Measurements from ENCODE around the gene IGSF21.

Gene IGSF21

DNA sequence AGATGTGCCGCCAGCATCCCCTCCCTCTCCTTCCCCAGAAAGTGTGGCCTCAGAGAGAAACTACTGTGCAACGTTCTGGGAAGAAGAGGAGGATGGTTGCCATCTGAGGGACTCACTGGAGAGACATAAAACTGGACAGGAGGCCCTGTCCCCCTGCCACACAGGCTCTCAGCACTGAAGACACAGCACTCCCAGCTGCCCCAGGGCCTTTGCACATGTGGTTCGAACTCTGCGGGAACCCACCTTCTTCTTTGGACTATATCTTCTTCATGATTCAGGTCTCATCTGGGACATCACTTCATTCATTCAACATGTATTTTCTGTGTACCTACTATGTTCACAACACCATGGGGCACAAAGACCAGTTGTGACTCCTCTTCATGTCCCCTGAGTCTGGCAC, 17.4 kb downstream of the IGSF21 start:
- DNase-seq (ENCODE audit: low read depth): no peak
- H3K4me3 ChIP-seq (replicated peaks; ENCODE audit: low read depth, low read length): no peak overlapping the region
- TF ChIP-seq, protein P1, sequence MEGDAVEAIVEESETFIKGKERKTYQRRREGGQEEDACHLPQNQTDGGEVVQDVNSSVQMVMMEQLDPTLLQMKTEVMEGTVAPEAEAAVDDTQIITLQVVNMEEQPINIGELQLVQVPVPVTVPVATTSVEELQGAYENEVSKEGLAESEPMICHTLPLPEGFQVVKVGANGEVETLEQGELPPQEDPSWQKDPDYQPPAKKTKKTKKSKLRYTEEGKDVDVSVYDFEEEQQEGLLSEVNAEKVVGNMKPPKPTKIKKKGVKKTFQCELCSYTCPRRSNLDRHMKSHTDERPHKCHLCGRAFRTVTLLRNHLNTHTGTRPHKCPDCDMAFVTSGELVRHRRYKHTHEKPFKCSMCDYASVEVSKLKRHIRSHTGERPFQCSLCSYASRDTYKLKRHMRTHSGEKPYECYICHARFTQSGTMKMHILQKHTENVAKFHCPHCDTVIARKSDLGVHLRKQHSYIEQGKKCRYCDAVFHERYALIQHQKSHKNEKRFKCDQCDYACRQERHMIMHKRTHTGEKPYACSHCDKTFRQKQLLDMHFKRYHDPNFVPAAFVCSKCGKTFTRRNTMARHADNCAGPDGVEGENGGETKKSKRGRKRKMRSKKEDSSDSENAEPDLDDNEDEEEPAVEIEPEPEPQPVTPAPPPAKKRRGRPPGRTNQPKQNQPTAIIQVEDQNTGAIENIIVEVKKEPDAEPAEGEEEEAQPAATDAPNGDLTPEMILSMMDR (IDR thresholded peaks at IDR 0.05; ENCODE audit: low read length, missing control alignments): no peak

DNA sequence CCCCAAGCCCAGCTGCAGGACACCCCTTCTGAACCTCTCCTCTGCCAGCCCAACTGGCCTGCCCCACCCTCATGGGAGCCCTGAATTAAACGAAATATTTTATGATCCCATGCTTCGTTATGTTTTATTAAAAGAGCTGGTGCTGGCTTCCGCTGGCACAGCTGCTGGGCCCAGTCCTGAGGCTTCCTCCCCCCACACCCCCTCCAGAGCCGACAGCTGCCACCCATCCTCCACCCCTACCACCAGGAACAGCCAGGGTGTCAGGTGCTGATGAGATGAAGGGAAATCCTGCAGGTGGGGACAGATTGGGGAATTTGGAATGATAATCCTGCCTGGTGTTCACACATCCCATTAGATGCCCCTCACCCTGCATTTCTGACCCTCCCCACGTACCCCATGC, 19.0 kb downstream of the IGSF21 start:
- H3K4me3 ChIP-seq (replicated peaks; ENCODE audit: low read depth, low read length): no peak overlapping the region
- TF ChIP-seq, protein P1 (IDR thresholded peaks at IDR 0.05; ENCODE audit: low read length, missing control alignments): no peak
- no peak for DNase-seq (ENCODE audit: low read depth)

DNA sequence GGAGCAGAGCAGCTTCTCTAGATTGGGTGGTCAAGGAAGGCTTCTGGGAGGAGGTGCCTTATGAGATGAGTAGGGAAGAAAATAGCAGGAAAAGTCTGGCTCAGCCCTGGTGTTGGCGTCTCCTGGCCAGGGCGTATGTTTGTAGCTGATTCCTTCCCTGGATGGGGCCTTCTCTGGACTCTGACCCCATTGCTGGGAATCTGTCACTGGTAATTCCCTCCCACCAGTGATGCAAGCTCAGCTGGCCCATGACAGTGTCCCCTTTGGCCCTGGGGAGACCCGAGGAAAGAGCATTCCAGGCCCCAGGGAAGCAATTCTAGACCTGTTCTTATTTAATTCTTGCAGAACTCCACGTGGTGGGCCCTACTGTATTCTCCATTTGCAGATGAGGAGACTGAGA, 20.7 kb downstream of the IGSF21 start:
- DNase-seq (ENCODE audit: low read depth): no peak

DNA sequence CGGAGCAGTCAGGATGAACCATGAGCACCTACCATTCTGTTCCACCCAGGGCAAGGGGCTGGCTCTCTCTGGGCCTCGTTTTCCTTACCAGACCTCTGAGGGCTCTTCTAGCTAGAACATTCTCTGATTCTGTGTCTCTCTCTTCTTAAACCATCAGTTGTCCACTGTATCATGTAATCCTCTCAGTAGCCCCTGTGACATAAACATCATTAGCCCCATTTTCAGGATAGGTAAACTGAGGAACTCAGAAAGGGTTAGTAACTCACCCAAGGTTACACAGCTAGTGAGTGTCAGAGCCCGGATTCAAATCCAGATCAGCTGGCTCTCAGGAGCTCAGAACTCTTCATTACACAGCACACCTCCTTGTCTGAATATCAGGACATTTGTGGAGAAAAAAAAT, 22.8 kb downstream of the IGSF21 start:
- TF ChIP-seq, protein P1 (IDR thresholded peaks at IDR 0.05; ENCODE audit: low read length, missing control alignments): no peak
- no peak for DNase-seq (ENCODE audit: low read depth)
- no peak overlapping the region for H3K4me3 ChIP-seq (replicated peaks; ENCODE audit: low read depth, low read length)

More for the DNA sequence above, 20.7 kb downstream of the IGSF21 start:
- no peak overlapping the region for H3K4me3 ChIP-seq (replicated peaks; ENCODE audit: low read depth, low read length)
- TF ChIP-seq, protein P1 (IDR thresholded peaks at IDR 0.05; ENCODE audit: low read length, missing control alignments): no peak

DNA sequence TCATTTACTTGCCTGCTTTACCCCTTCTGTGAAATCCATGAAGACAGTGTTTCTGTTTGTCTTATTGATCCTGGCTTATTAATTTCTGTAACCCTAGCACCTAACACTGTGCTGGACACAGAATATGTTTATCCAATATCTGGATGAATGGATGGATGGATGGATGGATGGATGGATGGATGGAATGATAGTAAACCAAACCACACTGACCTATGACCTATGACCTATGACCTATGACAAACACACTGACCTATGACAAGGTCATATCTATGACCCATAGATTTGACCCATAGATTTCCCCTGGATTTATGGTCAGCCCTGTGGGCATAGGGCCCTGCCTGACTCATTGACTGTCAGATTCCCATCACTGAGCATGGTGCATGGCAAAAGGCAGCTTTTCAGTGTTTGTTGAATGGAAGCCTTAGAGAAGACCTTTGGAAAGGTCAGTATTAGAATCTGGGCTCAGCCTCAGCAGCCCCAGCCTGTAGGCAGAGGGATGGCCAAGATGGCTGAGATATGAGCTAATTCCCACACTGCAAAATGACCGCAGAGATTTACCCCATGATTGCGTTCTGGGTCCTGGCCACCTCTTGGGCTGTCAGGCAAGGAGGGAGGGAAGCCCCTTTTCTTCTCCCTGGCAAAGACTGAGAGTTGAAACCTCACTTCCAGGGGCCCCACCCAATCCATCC, 24.6 kb downstream of the IGSF21 start:
- DNase-seq (ENCODE audit: low read depth): no peak

DNA sequence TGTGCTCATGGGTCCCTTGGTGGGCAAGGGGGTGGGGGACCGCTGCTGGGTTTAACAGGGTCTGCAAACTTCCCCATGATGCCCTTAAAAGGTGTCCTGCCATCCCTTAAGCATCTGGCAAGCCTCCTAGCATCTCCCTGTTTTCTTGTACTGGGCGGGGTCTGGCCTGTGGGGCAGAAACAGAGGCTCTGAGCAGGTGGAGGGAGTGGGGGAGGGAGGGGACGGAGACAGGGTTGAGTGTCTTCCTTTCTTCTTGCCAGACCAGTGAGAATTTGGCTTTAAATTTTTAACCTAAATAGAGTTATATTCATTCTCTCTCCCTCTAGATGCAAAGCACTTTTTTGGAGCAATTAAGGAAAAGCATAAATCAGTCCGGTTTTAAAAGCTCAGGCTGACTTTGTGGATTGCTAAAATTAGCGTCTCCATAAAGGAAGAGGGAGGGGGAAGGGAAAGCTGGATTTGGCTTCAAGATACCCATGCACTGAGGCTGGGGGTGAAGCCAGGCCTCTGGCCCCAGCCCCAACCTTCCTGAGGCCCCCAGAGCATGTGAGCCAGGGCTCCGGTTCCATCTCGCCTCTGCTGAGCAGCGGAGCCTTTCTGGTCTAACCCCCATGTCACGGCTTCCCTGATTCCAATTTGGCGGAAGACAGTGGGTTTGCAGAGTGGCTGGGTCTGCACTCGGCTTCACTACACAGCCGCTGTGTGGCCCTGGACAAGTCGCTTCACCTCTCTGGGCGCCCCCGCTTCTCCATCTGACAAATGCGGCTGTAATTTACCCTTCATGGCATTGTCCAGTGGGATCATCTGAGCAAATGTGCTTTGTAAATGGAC, 25.3 kb downstream of the IGSF21 start:
- TF ChIP-seq, protein P1 (IDR thresholded peaks at IDR 0.05; ENCODE audit: low read length, missing control alignments): no peak
- DNase-seq (ENCODE audit: low read depth): no peak
- H3K4me3 ChIP-seq (replicated peaks; ENCODE audit: low read depth, low read length): no peak overlapping the region

More for the DNA sequence above, 24.6 kb downstream of the IGSF21 start:
- H3K4me3 ChIP-seq (replicated peaks; ENCODE audit: low read depth, low read length): no peak overlapping the region
- TF ChIP-seq, protein P1 (IDR thresholded peaks at IDR 0.05; ENCODE audit: low read length, missing control alignments): no peak

All from fibroblast of pulmonary artery (primary cell).